H1 (cell line): ENCODE results near the gene MT1B. TPM values are rescaled to one million over a fixed set of nuclear protein-coding genes. Genes with fewer than 3 reads are reported as not detected.

ENCODE experiments used
- CBX8 ChIP-seq: fragments of 300-800, 300-1000 bp; sonication (generic); IDR thresholded peaks from 2 replicates; pipeline ENCODE4 v1.7.1; 2016; ENCODE audit warnings: low read depth, low read length, borderline replicate concordance
- KDM1A ChIP-seq: fragments of 200-600, 300-600 bp; sonication (generic); IDR thresholded peaks from 2 replicates; pipeline ENCODE4 v1.7.1; 2016; ENCODE audit warnings: mild to moderate bottlenecking, low read length, borderline replicate concordance
- POU5F1 ChIP-seq: IDR thresholded peaks from 2 replicates; pipeline ENCODE4 v1.6.1; 2011; ENCODE audit warnings: low read depth, mild to moderate bottlenecking, low read length, moderate library complexity
- RFX5 ChIP-seq: IDR thresholded peaks from 2 replicates; pipeline ENCODE4 v1.6.1; 2011; ENCODE audit warnings: low read depth, low read length, improper control_type of control experiment, borderline replicate concordance
- TAF1 ChIP-seq: IDR thresholded peaks from 2 replicates; pipeline ENCODE4 v1.6.1; 2011; ENCODE audit warnings: mild to moderate bottlenecking, low read depth, low read length
- TBP ChIP-seq: IDR thresholded peaks from 2 replicates; pipeline ENCODE4 v1.6.1; 2011; ENCODE audit warnings: low read depth, low read length, improper control_type of control experiment
- polyA plus RNA-seq, 7 experiments: library from polyadenylated mRNA; depleted of rRNA in 3 of 7; stranded (reverse) in 5 of 7; unstranded in 2 of 7; fragments of >200 nt in 5 of 7; fragments of 200-250 nt in 2 of 7; gene quantifications; 1 replicate in 5 of 7; 2 replicates in 1 of 7; 4 replicates in 1 of 7; pipeline versions ENCODE4 v1.2.1 to v1.2.3, GENCODE V29; 2011 to 2013; ENCODE audit warnings: missing spikeins in 2 of 7, mixed read lengths in 2 of 7
- total RNA-seq: library from RNA; stranded (reverse); fragmentation: NEBNext Ultra II Directional; extraction: Animal tissue kit (Norgen Biotek cat#: 25700); gene quantifications from 2 replicates; pipeline ENCODE4 v1.2.1, GENCODE V29; 2021

Gene MT1B
- total and polyA plus RNA-seq, 2 of the 8 experiments (the other 6 are each of a cell fraction or from before 2014, with no cell fraction given): not detected

- TF ChIP-seq POU5F1: no peak
- no peak for TF ChIP-seq KDM1A
- no peak for TF ChIP-seq CBX8
- no peak for TF ChIP-seq TBP
- no peak for TF ChIP-seq RFX5
- TF ChIP-seq TAF1: no peak
- TF ChIP-seq, all 59 proteins: peak for 0
Observed at GRCh38 chr16:56672761-56673536, 21.3 kb downstream of the MT1B start (continued).
